ENCODE measurements around the gene GZMM. TPM values are rescaled to one million over a fixed set of nuclear protein-coding genes. Genes with fewer than 3 reads are reported as not detected.

Gene GZMM
- total RNA-seq, 2 experiments from 2014 or later: 41.6 to 46.3 TPM

DNA sequence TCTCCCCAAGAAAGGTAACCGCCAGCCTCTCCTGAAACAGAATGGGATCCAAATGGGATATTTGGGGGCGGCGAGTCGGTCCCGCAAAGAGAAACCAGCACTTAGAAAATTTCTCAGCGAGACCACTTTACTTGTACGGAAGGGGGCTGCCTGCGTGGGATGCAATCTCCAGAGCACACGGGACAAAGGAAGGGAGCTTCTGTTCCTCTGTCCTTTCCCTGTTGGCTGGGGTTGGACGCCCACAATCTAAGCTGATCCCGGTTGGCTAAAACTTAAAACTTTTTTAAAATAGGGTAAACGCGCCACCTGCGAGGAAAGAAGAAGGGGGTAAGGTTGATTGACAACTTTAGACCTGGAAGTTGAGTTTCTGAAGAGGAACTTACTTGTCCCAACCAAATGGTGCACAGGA lies 27.7 kb downstream of the GZMM start:
- Histone ChIP-seq H3K4me3 (ENCODE audit: low read length) (peak overlapping the region; percentile 94), H3K27me3 (ENCODE audit: control insufficient read depth in 1 of 2, insufficient read depth in 2 of 2, low read length in 2 of 2) (no peaks in the 10 kb centered on the region), H3K27ac (ENCODE audit: low read depth in 1 of 2, low read length in 2 of 2) (peak overlapping the region; percentile 69 to 87), H3K36me3 (ENCODE audit: insufficient read depth, low read length) (no peaks in the 10 kb centered on the region), H3K9me3 (ENCODE audit: control insufficient read depth in 1 of 2, insufficient read depth in 1 of 2, low read length in 2 of 2) (no peaks in the 10 kb centered on the region), H3K4me1 (ENCODE audit: insufficient read depth, low read length) (peaks cover 53% of the 10 kb centered on the region)
- Mint-ChIP-seq H3K36me3 (ENCODE audit: low read depth) (peaks cover 14% of the 10 kb centered on the region), H3K9me3 (no peaks in the 10 kb centered on the region), H3K27me3 (no peaks in the 10 kb centered on the region), H3K27ac (peak overlapping the region; percentile 95), H3K4me3 (peak overlapping the region; percentile 99), H3K4me1 (ENCODE audit: low read depth) (peaks cover 40% of the 10 kb centered on the region)
- TF ChIP-seq CTCF (IDR thresholded peaks at IDR 0.05): no peak
- peak in 4 of 14 experiments; percentile 43 to 66 (median 56) for DNase-seq
- peak; percentile 6 for ATAC-seq (ENCODE audit: poor library complexity)
- CTCF ChIA-PET: interaction anchor here (0.9 to 2.2 kb wide), 3 partner anchors 13 to 61 kb away, joined by 4 to 14 read pairs (median 5); no protein-coding TSS in a partner anchor
- intact Hi-C loops (cut with DNase I, micrococcal nuclease): loop anchor here (1.0 to 5.0 kb wide), 6 partner anchors 38 to 836 kb away; partner anchors contain the start of genes DAZAP1 (in 1 of the 2), POLRMT (in 1 of the 2), RNF126 (in 1 of the 2) and TPGS1 (in 1 of the 2)
- POLR2A ChIA-PET: interaction anchor here (0.7 to 2.2 kb wide), 4 partner anchors 13 to 65 kb away, joined by 4 to 15 read pairs (median 8); partner anchors contain the start of gene CDC34

- peaks cover 60% of the 10 kb centered on the region for H3K4me1 ChIP-seq (ENCODE audit: insufficient read depth, low read length)
- H3K4me3 ChIP-seq (ENCODE audit: low read length): peak within 1 kb of the TSS; percentile 94
- peaks cover 40% of the 10 kb centered on the region for H3K4me1 Mint-ChIP-seq (ENCODE audit: low read depth)
- H3K27me3 Mint-ChIP-seq: no peaks in the 10 kb centered on the region
- DNase-seq (peak; percentile 97 to 100 (median 98)), ATAC-seq (ENCODE audit: poor library complexity) (peak; percentile 83)
- CTCF ChIA-PET: interaction anchor here (0.9 to 2.2 kb wide), 3 partner anchors 12 to 61 kb away, joined by 4 to 14 read pairs (median 5); no protein-coding TSS in a partner anchor
- H3K27ac Mint-ChIP-seq: peak within 1 kb of the TSS; percentile 95
- no peaks in the 10 kb centered on the region for H3K36me3 ChIP-seq (ENCODE audit: insufficient read depth, low read length)
- POLR2A ChIA-PET: interaction anchor here (0.7 to 2.2 kb wide), 4 partner anchors 12 to 66 kb away, joined by 4 to 15 read pairs (median 8); partner anchors contain the start of gene CDC34
- no peaks in the 10 kb centered on the region for H3K27me3 ChIP-seq (ENCODE audit: control insufficient read depth in 1 of 2, insufficient read depth in 2 of 2, low read length in 2 of 2)
- TF ChIP-seq CTCF (IDR thresholded peaks at IDR 0.05): no peak
- H3K36me3 Mint-ChIP-seq (ENCODE audit: low read depth): peaks cover 14% of the 10 kb centered on the region
- H3K4me3 Mint-ChIP-seq: peak within 1 kb of the TSS; percentile 99
- H3K9me3 ChIP-seq (ENCODE audit: control insufficient read depth in 1 of 2, insufficient read depth in 1 of 2, low read length in 2 of 2): no peaks in the 10 kb centered on the region
- intact Hi-C loops (cut with DNase I, micrococcal nuclease): loop anchor here (1.0 to 5.0 kb wide), 9 partner anchors 41 to 835 kb away; partner anchors contain the start of genes RNF126 (in 2 of the 2), TPGS1 (in 2 of the 2), CDC34 (in 1 of the 2) and DAZAP1 (in 1 of the 2)
- H3K9me3 Mint-ChIP-seq: no peaks in the 10 kb centered on the region
- H3K27ac ChIP-seq (ENCODE audit: low read depth in 1 of 2, low read length in 2 of 2): peak within 1 kb of the TSS; percentile 69 to 87
These were observed 28.4 kb downstream of the GZMM start, which contains the start of gene BSG for GRCh38 chr19:572140-572742. TSS of gene BSG (plus strand) at chr19:572596. CDS start at chr19:572635, 39 bp downstream.

DNA sequence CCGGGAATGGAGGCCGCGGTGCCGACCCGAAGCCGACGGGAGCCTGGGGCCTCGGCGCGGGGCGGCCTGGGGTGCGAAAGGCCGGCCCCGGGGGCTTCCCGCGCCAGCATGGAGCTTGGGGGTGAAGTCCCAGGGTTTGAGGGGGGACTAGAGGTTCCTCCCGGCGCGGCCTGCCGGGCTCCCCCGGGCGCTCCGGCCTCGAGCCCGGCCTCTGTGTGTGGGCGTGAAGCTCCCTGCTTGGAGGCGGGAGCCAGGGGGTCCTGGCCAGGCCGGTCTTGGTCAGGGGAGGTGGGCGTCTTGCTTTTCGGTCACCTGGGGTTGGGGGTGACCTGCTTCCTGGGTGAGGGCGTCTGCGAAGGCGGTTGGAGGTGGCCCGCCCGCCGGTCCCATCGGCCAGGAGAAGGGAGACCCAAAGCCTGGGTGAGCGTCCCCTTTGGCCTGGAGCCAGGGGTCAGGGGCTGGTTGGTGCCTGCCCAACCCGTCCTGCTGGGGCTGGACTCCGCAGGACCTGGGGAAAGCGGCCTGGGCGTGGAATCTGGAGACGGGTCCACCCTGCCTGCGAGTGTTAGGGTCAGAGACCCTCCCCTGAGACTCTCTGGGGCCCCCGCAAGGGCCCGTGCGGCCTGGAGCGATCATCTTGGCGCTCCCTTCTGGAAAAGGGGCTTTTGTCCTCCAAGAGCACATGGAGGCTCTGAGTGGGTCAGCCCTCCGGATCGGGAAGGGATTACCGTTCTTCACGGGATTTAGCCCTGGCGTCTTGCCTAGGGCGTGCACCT lies 29.1 kb downstream of the GZMM start:
- ChIA-PET POLR2A (interaction anchor here (0.5 to 2.0 kb wide), 2 partner anchors 11 to 45 kb away, joined by 3 to 6 read pairs; no protein-coding TSS in a partner anchor), CTCF (interaction anchor here (2.2 kb wide), 1 partner anchor 11 kb away, joined by 14 read pairs; no protein-coding TSS in a partner anchor)
- DNase-seq (peak in 1 of 14 experiments; percentile 62), ATAC-seq (ENCODE audit: poor library complexity) (no peak)
- TF ChIP-seq CTCF (IDR thresholded peaks at IDR 0.05): no peak
- peaks cover 40% of the 10 kb centered on the region for H3K4me1 Mint-ChIP-seq (ENCODE audit: low read depth)
- H3K9me3 Mint-ChIP-seq: no peaks in the 10 kb centered on the region
- Histone ChIP-seq H3K4me3 (ENCODE audit: low read length) (peak overlapping the region; percentile 94), H3K9me3 (ENCODE audit: control insufficient read depth in 1 of 2, insufficient read depth in 1 of 2, low read length in 2 of 2) (no peaks in the 10 kb centered on the region), H3K4me1 (ENCODE audit: insufficient read depth, low read length) (peaks cover 64% of the 10 kb centered on the region), H3K27me3 (ENCODE audit: control insufficient read depth in 1 of 2, insufficient read depth in 2 of 2, low read length in 2 of 2) (no peaks in the 10 kb centered on the region), H3K36me3 (ENCODE audit: insufficient read depth, low read length) (peaks cover 2% of the 10 kb centered on the region), H3K27ac (ENCODE audit: low read depth in 1 of 2, low read length in 2 of 2) (peak overlapping the region in 1 of 2 donors; percentile 66)
- H3K27ac Mint-ChIP-seq: peak overlapping the region; percentile 95
- peak overlapping the region; percentile 99 for H3K4me3 Mint-ChIP-seq
- H3K27me3 Mint-ChIP-seq: no peaks in the 10 kb centered on the region
- intact Hi-C loops (cut with DNase I, micrococcal nuclease): loop anchor here (1.0 to 5.0 kb wide), 9 partner anchors 42 to 834 kb away; partner anchors contain the start of genes RNF126 (in 2 of the 2), TPGS1 (in 2 of the 2), CDC34 (in 1 of the 2) and DAZAP1 (in 1 of the 2)
- peaks cover 14% of the 10 kb centered on the region for H3K36me3 Mint-ChIP-seq (ENCODE audit: low read depth)

Measured in CD4-positive, alpha-beta T cell (primary cell).